GM12864 (cell line): ENCODE measurements around the gene SPC24.
"Not testable (repeated sequence)": the region's sequence is repeated elsewhere in the genome, so short reads cannot be mapped to it uniquely, and the experiment has no call there.

Experiments
- DNase-seq: peaks from one replicate; pipeline ENCODE4 v3.0.0-alpha.2; 2011; ENCODE audit warnings: low read depth
- H3K4me3 ChIP-seq: 2 replicates; pipeline ENCODE4 v1.5.1; 2011; ENCODE audit warnings: mild to moderate bottlenecking, low read depth, low read length, control low read depth
- TF ChIP-seq, protein P1 (sequence below): IDR thresholded peaks from 2 replicates; pipeline ENCODE4 v1.5.1; 2011; ENCODE audit warnings: low read depth, mild to moderate bottlenecking, moderate library complexity, low read length, control low read depth, inconsistent platforms; ENCODE audit errors: missing control alignments

The SPC24 gene

DNA sequence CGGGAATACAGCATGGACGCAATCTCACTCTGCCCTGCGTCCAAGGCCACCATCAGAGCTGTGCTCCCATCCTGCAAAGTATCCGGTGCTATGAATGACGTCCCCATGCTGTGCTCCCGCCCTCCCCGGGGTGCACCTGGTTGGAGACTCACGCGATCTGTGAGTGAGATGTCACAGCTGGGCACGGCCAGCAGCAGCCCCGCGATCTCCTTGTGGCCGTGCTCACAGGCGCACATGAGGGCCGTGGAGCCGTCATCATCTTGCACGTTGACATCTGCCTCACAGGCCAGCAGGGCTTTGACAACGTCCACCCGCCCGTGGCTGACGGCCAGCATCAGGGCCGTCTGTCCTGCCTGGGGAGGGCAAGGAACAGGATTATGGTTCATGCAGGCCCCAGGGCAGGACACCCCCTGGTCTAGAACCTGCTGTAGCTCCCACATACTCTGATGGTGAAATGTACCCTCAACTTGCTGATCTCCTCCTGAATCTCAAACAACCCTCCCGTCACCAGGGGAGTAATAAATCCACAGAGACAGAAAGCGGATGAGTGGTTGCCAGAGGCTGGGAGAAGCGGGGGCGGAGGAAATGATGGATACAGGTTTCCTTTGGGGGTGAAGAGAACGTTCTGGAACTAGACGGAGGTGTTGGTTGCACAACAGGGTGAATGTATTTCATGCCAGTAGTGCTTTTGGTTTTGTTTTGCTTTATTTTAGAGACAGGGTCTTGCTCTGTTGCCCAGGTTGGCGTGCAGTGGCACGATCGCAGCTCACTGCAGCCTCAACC is 14.5 kb upstream of the SPC24 start:
- DNase-seq = no peak
- TF ChIP-seq, protein P1, sequence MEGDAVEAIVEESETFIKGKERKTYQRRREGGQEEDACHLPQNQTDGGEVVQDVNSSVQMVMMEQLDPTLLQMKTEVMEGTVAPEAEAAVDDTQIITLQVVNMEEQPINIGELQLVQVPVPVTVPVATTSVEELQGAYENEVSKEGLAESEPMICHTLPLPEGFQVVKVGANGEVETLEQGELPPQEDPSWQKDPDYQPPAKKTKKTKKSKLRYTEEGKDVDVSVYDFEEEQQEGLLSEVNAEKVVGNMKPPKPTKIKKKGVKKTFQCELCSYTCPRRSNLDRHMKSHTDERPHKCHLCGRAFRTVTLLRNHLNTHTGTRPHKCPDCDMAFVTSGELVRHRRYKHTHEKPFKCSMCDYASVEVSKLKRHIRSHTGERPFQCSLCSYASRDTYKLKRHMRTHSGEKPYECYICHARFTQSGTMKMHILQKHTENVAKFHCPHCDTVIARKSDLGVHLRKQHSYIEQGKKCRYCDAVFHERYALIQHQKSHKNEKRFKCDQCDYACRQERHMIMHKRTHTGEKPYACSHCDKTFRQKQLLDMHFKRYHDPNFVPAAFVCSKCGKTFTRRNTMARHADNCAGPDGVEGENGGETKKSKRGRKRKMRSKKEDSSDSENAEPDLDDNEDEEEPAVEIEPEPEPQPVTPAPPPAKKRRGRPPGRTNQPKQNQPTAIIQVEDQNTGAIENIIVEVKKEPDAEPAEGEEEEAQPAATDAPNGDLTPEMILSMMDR = no peak
- H3K4me3 ChIP-seq = no peak overlapping the region

DNA sequence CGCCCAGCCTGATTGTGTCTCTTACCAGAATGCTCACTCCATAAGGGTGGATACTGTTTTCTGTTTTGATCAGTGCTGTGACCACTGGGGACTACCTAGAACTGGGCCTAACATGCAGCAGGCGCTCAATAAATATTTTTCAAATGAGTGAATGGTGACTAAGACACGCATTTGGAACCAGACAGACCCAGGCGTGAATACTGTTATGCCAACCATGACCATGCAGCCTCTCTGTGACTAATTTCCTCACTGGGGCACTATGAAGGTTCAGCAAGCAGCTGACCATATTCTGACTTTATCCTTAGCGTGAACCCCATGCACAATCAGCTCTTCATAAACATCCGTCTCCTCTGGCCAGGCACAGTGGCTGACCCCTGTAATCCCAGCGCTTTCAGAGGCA is 13.0 kb upstream of the SPC24 start:
- TF ChIP-seq, protein P1 = no peak
- H3K4me3 ChIP-seq = no peak overlapping the region
- no peak for DNase-seq

DNA sequence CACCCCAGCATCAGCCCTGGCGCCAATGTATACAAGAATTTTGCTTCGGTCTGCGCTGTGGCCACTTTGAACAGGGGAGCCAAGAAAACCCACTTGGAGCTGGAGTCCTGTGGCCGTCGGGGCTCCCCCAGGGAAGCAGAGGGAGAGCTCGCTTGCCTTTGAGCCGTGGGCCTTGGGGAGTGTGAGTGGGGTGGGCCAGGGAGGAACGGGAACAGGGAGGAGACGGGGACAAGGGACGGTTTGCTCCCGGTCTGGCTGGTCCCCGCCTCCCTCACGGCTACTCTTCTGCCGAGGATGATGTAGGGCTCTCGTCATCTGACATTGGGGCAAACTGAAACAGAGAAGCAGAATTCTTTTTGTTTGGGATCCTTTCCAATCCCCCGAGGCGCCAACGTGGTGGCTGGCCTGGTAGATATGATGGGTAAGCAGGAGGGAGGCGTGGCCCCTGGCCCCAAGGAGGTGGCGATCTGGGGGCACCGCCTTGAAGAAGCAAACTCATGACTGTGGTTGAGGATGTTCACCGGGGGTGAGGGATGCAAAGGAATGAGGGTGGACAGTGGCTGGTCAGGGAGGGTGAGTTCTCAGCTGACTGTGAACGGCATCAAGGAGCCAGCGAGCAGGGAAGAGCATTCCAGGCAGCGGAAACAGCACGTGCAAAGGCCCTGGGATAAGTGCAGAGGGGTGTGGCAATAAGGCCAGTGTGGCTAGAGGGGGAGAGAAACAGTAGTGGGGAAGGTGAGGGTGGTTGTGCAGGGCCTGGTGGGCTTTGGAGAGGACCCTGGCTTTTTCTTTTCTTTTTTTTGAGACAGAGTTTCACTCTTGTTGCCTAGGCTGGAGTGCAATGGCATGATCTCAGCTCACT is 10.9 kb upstream of the SPC24 start:
- TF ChIP-seq, protein P1 = no peak
- no peak for DNase-seq
- H3K4me3 ChIP-seq = no peak overlapping the region

DNA sequence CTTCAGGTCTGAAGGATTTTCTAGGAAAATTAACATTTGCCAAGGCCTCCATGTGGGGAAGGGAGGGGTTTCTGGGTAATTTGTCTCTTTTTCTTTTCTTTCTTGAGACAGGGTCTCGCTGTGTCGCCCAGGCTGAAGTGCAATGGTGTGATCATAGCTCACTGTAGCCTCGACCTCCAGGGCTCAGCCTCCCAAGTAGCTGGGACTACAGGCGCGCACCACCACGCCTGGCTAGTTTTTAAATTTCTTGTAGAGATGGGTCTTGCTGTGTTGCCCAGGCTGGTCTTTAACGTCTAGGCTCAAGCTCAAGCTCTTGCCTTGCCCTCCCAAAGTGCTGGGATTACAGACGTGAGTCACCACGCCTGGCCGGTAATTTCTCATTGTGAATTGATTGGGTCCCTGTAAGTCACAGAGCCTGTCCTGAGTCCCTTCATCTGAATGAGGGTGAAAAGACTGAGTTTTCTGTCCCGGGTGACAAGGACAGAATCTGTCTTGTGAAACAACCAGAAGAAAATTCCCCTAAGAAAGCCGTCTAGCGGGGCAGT is 10.0 kb upstream of the SPC24 start:
- TF ChIP-seq, protein P1 = no peak
- no peak overlapping the region for H3K4me3 ChIP-seq
- no peak for DNase-seq

DNA sequence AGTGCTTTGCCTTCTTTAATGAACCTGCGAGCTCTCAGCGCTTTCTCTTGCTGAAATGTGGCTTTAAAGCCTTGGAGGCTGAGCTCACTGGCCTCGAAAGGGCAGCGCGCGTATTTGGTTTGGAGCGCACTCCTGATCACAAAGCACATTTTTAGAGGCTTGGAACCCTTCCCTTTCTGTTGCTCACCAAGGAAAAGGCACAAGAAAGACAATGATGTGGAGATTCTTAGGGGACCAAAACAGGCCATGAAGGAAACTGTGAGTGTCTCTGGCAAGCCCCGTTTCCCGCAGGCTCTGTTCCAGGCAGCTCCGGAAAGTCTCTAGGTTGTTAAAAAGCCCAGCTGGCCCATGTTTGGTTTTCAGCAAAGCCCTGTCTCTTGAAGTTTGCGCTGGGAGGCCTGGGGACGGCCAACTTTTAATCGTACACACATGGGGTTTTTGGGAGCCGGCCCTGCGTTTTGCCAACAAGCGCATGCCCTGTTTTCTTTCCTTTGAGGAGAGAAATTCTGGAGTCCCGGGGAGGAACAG is 9.4 kb upstream of the SPC24 start:
- TF ChIP-seq, protein P1 = no peak
- no peak for DNase-seq
- H3K4me3 ChIP-seq = no peak overlapping the region

DNA sequence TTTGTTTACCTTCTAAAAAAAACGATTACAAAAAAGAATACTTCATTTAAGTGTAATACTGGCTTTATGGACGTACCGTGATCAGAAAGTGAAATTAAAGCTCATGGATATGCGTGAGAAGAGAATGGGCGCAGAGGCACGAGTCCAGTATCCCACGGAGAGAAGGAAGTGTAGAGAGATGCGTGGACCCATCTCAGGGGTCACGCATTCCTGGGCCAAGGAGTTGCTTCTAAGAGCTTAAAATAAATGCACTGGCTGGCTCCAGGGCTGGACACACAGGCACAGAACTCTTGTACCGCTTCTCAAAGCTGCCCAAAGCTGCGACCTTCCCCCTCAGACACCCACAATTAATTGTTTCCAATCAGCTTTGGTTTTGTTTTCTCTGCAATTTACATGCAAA is 8.7 kb upstream of the SPC24 start:
- TF ChIP-seq, protein P1 = no peak
- H3K4me3 ChIP-seq = no peak overlapping the region
- DNase-seq = no peak

DNA sequence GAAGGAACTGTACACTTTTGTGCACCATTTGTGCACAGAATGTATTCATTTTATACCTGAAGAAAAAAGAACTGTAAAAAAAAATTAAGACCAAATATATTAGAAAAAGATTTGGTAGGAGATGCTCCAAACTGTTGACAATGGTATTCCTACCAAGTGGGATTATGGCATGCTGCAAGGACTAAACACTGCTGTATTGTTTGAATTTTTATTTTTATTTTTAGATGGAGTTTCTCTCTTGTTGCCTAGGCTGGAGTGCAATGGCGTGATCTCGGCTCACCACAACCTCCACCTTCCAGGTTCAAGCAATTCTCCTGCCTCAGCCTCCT is 4.8 kb upstream of the SPC24 start:
- DNase-seq, H3K4me3 ChIP-seq: not testable (repeated sequence)
